IMR-90 (cell line): ENCODE data around the gene EFCAB9. TPM values are rescaled to one million over a fixed set of nuclear protein-coding genes. Genes with fewer than 3 reads are reported as not detected.

ENCODE experiments used
- ATAC-seq: fragments of 200-7000 bp; cut with Tn5 transposase; 2 replicates; pipeline ENCODE4 v1.9.1; 2020; ENCODE audit warnings: low read depth, mild to moderate bottlenecking, moderate library complexity
- BruUV-seq: library from RNA; stranded (reverse); fragments of 400-500 nt; replicated peaks from 2 replicates; lab custom pipeline; 2021; lab: Mats Ljungman, UMichigan
- CTCF ChIA-PET: fragments of 300-600 bp; formaldehyde crosslinking; extraction: SDS; loops from one replicate; lab custom pipeline; 2021; ENCODE audit warnings: antibody characterized with exemption; lab: Yijun Ruan, JAX
- POLR2A ChIA-PET: fragments of 300-600 bp; sonication (Branson Sonifier 250); formaldehyde crosslinking; loops from one replicate; lab custom pipeline; 2022; ENCODE audit warnings: antibody characterized with exemption; ENCODE audit not compliant: unreplicated experiment; lab: Charles Lee
- DNase-seq: peaks from one replicate; pipeline ENCODE4 v3.0.0; 2013
- H2AFZ ChIP-seq: replicated peaks from 2 replicates; pipeline ENCODE3; 2013; ENCODE audit warnings: low read length, mild to moderate bottlenecking; ENCODE audit not compliant: poor library complexity
- H2AK5ac ChIP-seq: 2 replicates; pipeline ENCODE4 v1.6.1; 2013; ENCODE audit warnings: low read depth, low read length, inconsistent platforms
- H2AK9ac ChIP-seq: replicated peaks from 2 replicates; pipeline ENCODE3; 2013; ENCODE audit warnings: mild to moderate bottlenecking, low read depth, low read length, moderate library complexity; ENCODE audit not compliant: poor library complexity
- H2BK120ac ChIP-seq: 2 replicates; pipeline ENCODE4 v1.6.1; 2013; ENCODE audit warnings: low read depth, low read length, inconsistent platforms
- H2BK15ac ChIP-seq: 3 replicates; pipeline ENCODE4 v1.6.1; 2013; ENCODE audit warnings: low read depth, low read length, inconsistent platforms
- H2BK20ac ChIP-seq: 2 replicates; pipeline ENCODE4 v1.6.1; 2013; ENCODE audit warnings: low read depth, mild to moderate bottlenecking, inconsistent platforms, low read length, moderate library complexity
- H2BK5ac ChIP-seq: 2 replicates; pipeline ENCODE4 v1.6.1; 2013; ENCODE audit warnings: mild to moderate bottlenecking, low read depth, low read length, inconsistent platforms; ENCODE audit not compliant: poor library complexity, severe bottlenecking
- H3K14ac ChIP-seq: replicated peaks from 2 replicates; pipeline ENCODE4 v1.6.1; 2013; ENCODE audit warnings: low read depth, low read length, inconsistent platforms
- H3K18ac ChIP-seq: 2 replicates; pipeline ENCODE4 v1.6.1; 2013; ENCODE audit warnings: low read depth, low read length, control low read depth
- H3K23ac ChIP-seq: 2 replicates; pipeline ENCODE4 v1.6.1; 2013; ENCODE audit warnings: low read depth, low read length, inconsistent platforms
- H3K27ac ChIP-seq: 2 replicates; pipeline ENCODE4 v1.5.1; 2013; ENCODE audit warnings: mild to moderate bottlenecking, control low read depth, low read length; ENCODE audit not compliant: insufficient read depth
- H3K27me3 ChIP-seq: 2 replicates; pipeline ENCODE4 v1.6.1; 2013; ENCODE audit warnings: low read length; ENCODE audit not compliant: control insufficient read depth, insufficient read depth
- H3K36me3 ChIP-seq: 2 replicates; pipeline ENCODE4 v1.6.1; 2013; ENCODE audit warnings: low read length, mixed read lengths; ENCODE audit not compliant: control insufficient read depth, insufficient read depth
- H3K4ac ChIP-seq: 2 replicates; pipeline ENCODE4 v1.6.1; 2013; ENCODE audit warnings: low read depth, low read length, inconsistent platforms
- H3K4me1 ChIP-seq: 2 replicates; pipeline ENCODE4 v1.6.1; 2013; ENCODE audit warnings: low read length, mixed read lengths; ENCODE audit not compliant: control insufficient read depth, insufficient read depth
- H3K4me2 ChIP-seq: 2 replicates; pipeline ENCODE4 v1.6.1; 2013; ENCODE audit warnings: low read depth, mild to moderate bottlenecking, control low read depth, low read length, moderate library complexity
- H3K4me3 ChIP-seq: 2 replicates; pipeline ENCODE4 v1.5.1; 2013; ENCODE audit warnings: low read depth, mild to moderate bottlenecking, control low read depth, low read length, moderate library complexity; ENCODE audit not compliant: insufficient read depth
- H3K56ac ChIP-seq: 2 replicates; pipeline ENCODE4 v1.6.1; 2013; ENCODE audit warnings: low read length, inconsistent platforms; ENCODE audit not compliant: insufficient read depth; ENCODE audit errors: extremely low read depth
- H3K79me1 ChIP-seq, 2 experiments: 2 replicates each; pipeline ENCODE4 v1.6.1; 2013; ENCODE audit warnings: low read length in 2 of 2, inconsistent platforms in 1 of 2, low read depth in 1 of 2
- H3K9ac ChIP-seq: 2 replicates; pipeline ENCODE4 v1.6.1; 2013; ENCODE audit warnings: low read depth, low read length, control low read depth
- H3K9me1 ChIP-seq: 2 replicates; pipeline ENCODE4 v1.6.1; 2013; ENCODE audit warnings: low read length, inconsistent platforms; ENCODE audit not compliant: insufficient read depth
- H3K9me3 ChIP-seq: 2 replicates; pipeline ENCODE4 v1.6.1; 2013; ENCODE audit warnings: low read length; ENCODE audit not compliant: control insufficient read depth, insufficient read depth
- H4K20me1 ChIP-seq: 2 replicates; pipeline ENCODE4 v1.6.1; 2013; ENCODE audit warnings: low read length, inconsistent platforms; ENCODE audit not compliant: insufficient read depth
- H4K5ac ChIP-seq: 2 replicates; pipeline ENCODE4 v1.6.1; 2013; ENCODE audit warnings: mild to moderate bottlenecking, low read depth, low read length, control low read depth
- H4K8ac ChIP-seq, 2 experiments: 2 replicates each; pipeline ENCODE4 v1.6.1; 2013; ENCODE audit warnings: low read depth in 2 of 2, low read length in 2 of 2, control low read depth in 1 of 2, inconsistent platforms in 1 of 2
- H4K91ac ChIP-seq: 2 replicates; pipeline ENCODE4 v1.6.1; 2013; ENCODE audit warnings: low read depth, low read length, inconsistent platforms; ENCODE audit not compliant: insufficient read depth
- CEBPB ChIP-seq: IDR thresholded peaks from 2 replicates; pipeline ENCODE4 v1.6.1; 2012; ENCODE audit warnings: low read depth, low read length, improper control_type of control experiment
- ELK1 ChIP-seq: fragments of 150-350 bp; IDR thresholded peaks from 2 replicates; pipeline ENCODE4 v1.6.1; 2016; ENCODE audit warnings: low read depth, mild to moderate bottlenecking, low read length, moderate library complexity, borderline replicate concordance
- WGBS, 2 experiments: methylation state at CpG; one replicate each; pipeline versions ENCODE4 v1.1.5 to v1.1.7; 2013; ENCODE audit warnings: missing lambda C conversion rate in 2 of 2; ENCODE audit not compliant: insufficient read length in 1 of 2; ENCODE audit errors: extremely low coverage in 2 of 2; 5-methylcytosine and 5-hydroxymethylcytosine counted together
- dilution Hi-C: fragments of 300-500 bp; cut with HindIII; formaldehyde crosslinking; loops from one replicate; pipeline ENCODE4 v1.14.3; 2018; ENCODE audit warnings: low sequenced_read_pairs; ENCODE audit not compliant: unreplicated experiment
- in situ Hi-C: fragments of 300-500 bp; cut with MboI; formaldehyde crosslinking; loops from 3 replicates; pipeline ENCODE4 v1.14.3; 2019; ENCODE audit warnings: low sequenced_read_pairs, inconsistent platforms, mixed read lengths
- intact Hi-C: fragments of 100-400 bp; cut with micrococcal nuclease; formaldehyde crosslinking; loops from 2 replicates; pipeline ENCODE4 v1.10.0; 2022
- polyA plus RNA-seq, 3 experiments: library from polyadenylated mRNA; depleted of rRNA; stranded (reverse); fragments of >200 nt; gene quantifications; 2 replicates each; pipeline ENCODE4 v1.2.3, GENCODE V29; 2012; ENCODE audit warnings: low replicate concordance in 1 of 3
- total RNA-seq: library from RNA; depleted of rRNA; stranded (reverse); fragments of >200 nt; gene quantifications from 2 replicates; pipeline ENCODE4 v1.2.3, GENCODE V29; 2012

The EFCAB9 gene
- total and polyA plus RNA-seq, 2 of the 4 experiments (the other 2 are of a cell fraction), result not detected

DNA sequence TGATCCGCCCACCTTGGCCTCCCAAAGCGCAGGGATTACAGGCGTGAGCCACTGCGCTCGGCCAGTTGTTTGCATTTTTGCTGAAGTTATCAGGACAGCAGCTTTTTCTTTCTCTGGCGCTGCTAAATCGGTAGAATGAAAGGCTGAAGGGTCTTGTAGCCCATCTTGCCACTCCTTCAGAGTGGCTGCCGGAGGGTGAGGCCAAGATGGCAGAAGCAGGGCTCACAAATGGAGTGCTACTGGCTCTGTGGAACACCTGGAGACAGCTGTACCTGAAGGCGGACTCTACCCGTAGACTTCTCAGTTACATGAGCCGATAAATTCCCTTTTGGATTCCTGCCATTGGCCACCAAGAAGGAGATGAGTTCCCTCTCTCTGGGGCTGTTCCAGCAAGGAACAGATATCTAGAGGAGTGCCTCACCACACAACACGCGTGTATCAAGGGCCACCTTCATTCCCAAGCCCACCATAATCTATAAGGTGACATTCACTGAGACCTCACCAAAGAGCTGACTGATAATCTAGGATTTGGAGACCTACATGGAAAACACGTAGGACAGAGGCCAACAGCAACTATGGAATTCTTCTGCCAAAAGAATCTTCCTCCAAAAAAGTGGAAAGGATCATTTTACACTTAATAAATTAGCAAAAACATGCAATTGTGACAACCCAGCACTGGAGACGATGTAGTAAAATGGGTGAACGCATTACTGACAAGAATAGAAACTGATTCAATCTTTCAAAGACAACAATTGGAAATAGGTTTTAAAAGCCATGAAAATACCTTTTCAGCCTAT lies 27.7 kb upstream of the EFCAB9 start:
- H2BK20ac ChIP-seq, result no peak overlapping the region
- H4K20me1 ChIP-seq, result peaks cover 66% of the 10 kb centered on the region
- H3K56ac ChIP-seq, result no peak overlapping the region
- no peak overlapping the region for H2BK15ac ChIP-seq
- H3K36me3 ChIP-seq, result 0 out of 2 replicates have a peak, but pooled peaks cover 3% of the 10 kb centered on the region
- 92% methylated on average over 5 of the region's 16 CpGs; no CpG with 5 or more reads in 1 of the 2 experiments for WGBS, 2 experiments
- H3K27me3 ChIP-seq, result no peaks in the 10 kb centered on the region
- no peak overlapping the region for H2AK5ac ChIP-seq
- peaks cover 40 to 83% of the 10 kb centered on the region in 2 experiments for H3K79me1 ChIP-seq
- no peak overlapping the region for H3K23ac ChIP-seq
- no peak overlapping the region for H2AFZ ChIP-seq
- H2AK9ac ChIP-seq, result no peak overlapping the region
- no peak overlapping the region for H3K4ac ChIP-seq
- H3K4me3 ChIP-seq, result no peak overlapping the region
- peaks cover 48% of the 10 kb centered on the region for H3K9me1 ChIP-seq
- no peak overlapping the region for H2BK120ac ChIP-seq
- H3K27ac ChIP-seq, result no peak overlapping the region
- no TSS peak for BruUV-seq
- H4K5ac ChIP-seq, result no peak overlapping the region
- H4K91ac ChIP-seq, result no peak overlapping the region
- DNase-seq (no peak), ATAC-seq (no peak)
- H4K8ac ChIP-seq, result no peak overlapping the region
- dilution Hi-C loops, result no loop called here
- in situ Hi-C loops, result no loop called here
- H3K9ac ChIP-seq, result no peak overlapping the region
- H3K9me3 ChIP-seq, result no peaks in the 10 kb centered on the region
- H3K4me2 ChIP-seq, result no peak overlapping the region
- H3K14ac ChIP-seq, result no peak overlapping the region
- no peak overlapping the region for H3K18ac ChIP-seq
- intact Hi-C loops, result no loop called here
- POLR2A ChIA-PET, result no interaction called here
- H3K4me1 ChIP-seq, result peaks cover 17% of the 10 kb centered on the region
- CTCF ChIA-PET, result no interaction called here
- no peak overlapping the region for H2BK5ac ChIP-seq
- TF ChIP-seq ELK1 (no peak), CEBPB (no peak)
